ENCODE measurements around the gene JMJD1C.

The JMJD1C gene

GRCh38 chr10:63275094-63275493 lies 190.7 kb downstream of the JMJD1C start:
- H3K4me1 ChIP-seq (ENCODE audit: insufficient read depth, poor library complexity, severe bottlenecking) = peaks cover 8% of the 10 kb centered on the region
- no peaks in the 10 kb centered on the region for H3K27me3 ChIP-seq (ENCODE audit: insufficient read depth, poor library complexity, severe bottlenecking)
- H3K27ac ChIP-seq (ENCODE audit: poor library complexity, severe bottlenecking) = no peak overlapping the region
- no peak overlapping the region for H3K4me3 ChIP-seq (ENCODE audit: severe bottlenecking)
- H3K36me3 ChIP-seq (ENCODE audit: low read depth) = no peaks in the 10 kb centered on the region
- no peak for TF ChIP-seq CTCF (IDR thresholded peaks at IDR 0.05; ENCODE audit: poor library complexity, severe bottlenecking)
- no peaks in the 10 kb centered on the region for H3K9me3 ChIP-seq (ENCODE audit: severe bottlenecking)
- DNase-seq (ENCODE audit: low spot score) (no peak), ATAC-seq (ENCODE audit: low read depth) (no peak)

- no peaks in the 10 kb centered on the region for H3K27me3 ChIP-seq (ENCODE audit: insufficient read depth, poor library complexity, severe bottlenecking)
- no peak for TF ChIP-seq CTCF (IDR thresholded peaks at IDR 0.05; ENCODE audit: poor library complexity, severe bottlenecking)
Measured at GRCh38 chr10:63273577-63273976, 192.2 kb downstream of the JMJD1C start.

GRCh38 chr10:63268798-63269503 lies 196.8 kb downstream of the JMJD1C start:
- H3K4me3 ChIP-seq (ENCODE audit: severe bottlenecking) = peak overlapping the region; percentile 41
- peak overlapping the region; percentile 90 for H3K27ac ChIP-seq (ENCODE audit: poor library complexity, severe bottlenecking)
- peaks cover 12% of the 10 kb centered on the region for H3K36me3 ChIP-seq (ENCODE audit: low read depth)
- H3K9me3 ChIP-seq (ENCODE audit: severe bottlenecking) = no peaks in the 10 kb centered on the region
- H3K4me1 ChIP-seq (ENCODE audit: insufficient read depth, poor library complexity, severe bottlenecking) = peaks cover 35% of the 10 kb centered on the region
- H3K27me3 ChIP-seq (ENCODE audit: insufficient read depth, poor library complexity, severe bottlenecking) = no peaks in the 10 kb centered on the region
- ATAC-seq (ENCODE audit: low read depth) (peak; percentile 88), DNase-seq (ENCODE audit: low spot score) (peak; percentile 78)
- peak; percentile 21 for TF ChIP-seq CTCF (IDR thresholded peaks at IDR 0.05; ENCODE audit: poor library complexity, severe bottlenecking)

More at GRCh38 chr10:63273577-63273976, 192.2 kb downstream of the JMJD1C start:
- no peaks in the 10 kb centered on the region for H3K9me3 ChIP-seq (ENCODE audit: severe bottlenecking)
- H3K27ac ChIP-seq (ENCODE audit: poor library complexity, severe bottlenecking) = no peak overlapping the region
- ATAC-seq (ENCODE audit: low read depth) (no peak), DNase-seq (ENCODE audit: low spot score) (no peak)
- H3K4me1 ChIP-seq (ENCODE audit: insufficient read depth, poor library complexity, severe bottlenecking) = peaks cover 16% of the 10 kb centered on the region
- no peaks in the 10 kb centered on the region for H3K36me3 ChIP-seq (ENCODE audit: low read depth)
- H3K4me3 ChIP-seq (ENCODE audit: severe bottlenecking) = no peak overlapping the region

GRCh38 chr10:63268149-63268797 lies 197.5 kb downstream of the JMJD1C start:
- H3K9me3 ChIP-seq (ENCODE audit: severe bottlenecking) = no peaks in the 10 kb centered on the region
- TF ChIP-seq CTCF (IDR thresholded peaks at IDR 0.05; ENCODE audit: poor library complexity, severe bottlenecking) = no peak
- H3K27me3 ChIP-seq (ENCODE audit: insufficient read depth, poor library complexity, severe bottlenecking) = no peaks in the 10 kb centered on the region
- peaks cover 16% of the 10 kb centered on the region for H3K36me3 ChIP-seq (ENCODE audit: low read depth)
- ATAC-seq (ENCODE audit: low read depth) (no peak), DNase-seq (ENCODE audit: low spot score) (no peak)
- peaks cover 35% of the 10 kb centered on the region for H3K4me1 ChIP-seq (ENCODE audit: insufficient read depth, poor library complexity, severe bottlenecking)
- peak overlapping the region; percentile 90 for H3K27ac ChIP-seq (ENCODE audit: poor library complexity, severe bottlenecking)
- H3K4me3 ChIP-seq (ENCODE audit: severe bottlenecking) = peak overlapping the region; percentile 41

Data from RWPE2 (cell line).